NOMO-1 treated with DMSO at 0.1 percent for 48 hours (cell line): ENCODE results near the gene PGA5.
"Not testable (repeated sequence)": the region's sequence is repeated elsewhere in the genome, so short reads cannot be mapped to it uniquely, and the experiment has no call there.

Source experiments
- DNase-seq: peaks from one replicate; lab custom pipeline; 2025; ENCODE audit not compliant: unreplicated experiment; lab: John Stamatoyannopoulos, UW

Gene PGA5

DNA sequence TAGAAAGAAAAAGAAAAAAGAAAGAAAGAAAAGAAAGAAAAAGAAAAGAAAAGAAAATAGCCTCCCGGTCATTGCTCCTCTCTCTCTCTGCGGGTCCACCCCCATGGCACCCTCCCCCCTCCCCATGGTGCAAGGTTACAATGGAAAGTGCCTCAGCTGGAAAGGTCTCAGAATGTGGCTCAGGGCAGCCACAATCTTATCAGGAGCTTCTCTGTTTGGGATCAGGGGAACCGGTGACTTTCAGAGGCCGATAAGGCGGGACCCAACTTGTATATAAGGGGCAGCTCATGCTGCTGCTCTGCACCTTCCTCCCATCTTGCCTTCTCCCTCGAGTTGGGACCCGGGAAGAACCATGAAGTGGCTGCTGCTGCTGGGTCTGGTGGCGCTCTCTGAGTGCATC lies at the start of gene PGA5:
TSS of gene PGA5 (plus strand) at position 301 of the 400 bp plus-strand sequence. CDS start at position 353, 52 bp downstream.
- DNase-seq, result not testable (repeated sequence)

DNA sequence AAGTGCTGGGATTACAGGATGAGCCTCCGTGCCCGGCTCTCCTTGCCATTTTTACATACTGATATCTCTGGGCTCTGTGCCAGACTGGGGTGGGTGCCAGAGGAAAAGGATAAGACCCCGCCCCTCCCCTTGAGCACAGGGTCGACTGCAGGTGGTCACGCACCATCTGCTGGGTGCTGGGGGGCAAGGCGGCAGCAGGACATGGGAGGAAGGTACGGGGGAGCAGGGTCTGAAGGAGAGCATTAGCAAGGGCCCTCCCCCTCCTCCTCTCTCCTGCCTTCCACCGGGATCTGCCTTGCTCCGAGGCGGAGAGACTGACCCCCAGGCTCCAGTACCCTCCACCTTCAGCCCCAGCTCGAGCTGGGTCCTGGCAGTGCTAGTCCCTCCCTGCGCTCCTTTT lies 47.4 kb upstream of the PGA5 start:
- DNase-seq, result no peak

DNA sequence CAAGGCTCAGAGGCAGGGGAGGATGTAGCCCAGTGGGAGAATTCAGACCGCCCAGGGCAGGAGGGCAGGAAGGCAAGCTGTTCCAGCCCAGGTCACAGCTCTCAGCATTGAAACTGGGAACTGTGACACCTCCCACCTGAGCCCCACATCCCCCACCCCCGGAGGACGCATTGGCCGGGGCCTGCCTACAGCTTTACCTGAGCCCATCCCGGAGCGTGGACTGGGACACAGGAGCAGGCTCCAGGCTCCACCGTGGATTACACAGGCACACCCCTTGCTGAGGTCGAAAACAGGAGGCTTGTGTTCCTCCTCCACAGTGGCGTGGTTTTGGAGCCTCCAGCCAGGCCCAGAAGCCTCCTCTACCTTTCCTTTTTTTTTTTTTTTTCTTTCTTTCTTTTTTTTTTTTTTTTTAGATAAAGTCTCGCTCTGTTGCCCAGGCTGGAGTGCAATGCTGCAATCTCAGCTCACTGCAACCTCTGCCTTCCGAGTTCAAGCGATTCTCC lies 46.8 kb upstream of the PGA5 start:
- DNase-seq, result no peak

DNA sequence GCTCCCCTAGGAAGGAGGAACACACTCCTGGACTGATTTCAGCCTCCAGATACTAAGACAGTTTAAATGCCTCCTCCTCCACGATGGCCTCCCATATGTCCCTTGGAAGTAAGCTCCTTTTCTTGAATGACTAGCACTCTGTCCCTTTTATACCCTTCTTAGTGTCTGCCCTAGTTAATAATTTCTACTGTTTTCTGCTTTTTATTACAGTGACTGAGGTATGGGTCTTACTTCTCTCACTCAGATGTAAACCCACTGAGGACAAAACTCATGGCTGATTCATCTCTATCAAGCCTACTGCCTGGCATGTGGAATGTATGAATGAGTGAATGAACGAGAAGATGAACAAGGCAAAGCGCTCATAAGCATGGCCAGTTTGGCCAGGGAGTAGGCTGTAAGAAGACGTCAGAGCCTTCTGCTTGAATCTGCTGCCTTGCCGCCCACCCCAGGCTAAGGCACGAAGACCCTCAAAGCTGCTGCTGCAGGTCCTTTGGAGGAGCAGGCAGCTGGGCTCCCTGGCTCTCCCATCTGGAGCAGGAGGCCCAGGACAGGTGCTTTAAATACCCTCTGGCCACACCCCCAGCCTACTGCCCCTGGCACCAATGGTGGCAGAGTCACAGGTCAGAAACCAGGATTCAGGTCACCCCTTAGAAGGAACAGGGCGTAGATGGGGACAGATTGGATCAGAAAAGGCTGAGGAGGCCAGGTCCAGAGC lies 45.8 kb upstream of the PGA5 start:
- no peak for DNase-seq

DNA sequence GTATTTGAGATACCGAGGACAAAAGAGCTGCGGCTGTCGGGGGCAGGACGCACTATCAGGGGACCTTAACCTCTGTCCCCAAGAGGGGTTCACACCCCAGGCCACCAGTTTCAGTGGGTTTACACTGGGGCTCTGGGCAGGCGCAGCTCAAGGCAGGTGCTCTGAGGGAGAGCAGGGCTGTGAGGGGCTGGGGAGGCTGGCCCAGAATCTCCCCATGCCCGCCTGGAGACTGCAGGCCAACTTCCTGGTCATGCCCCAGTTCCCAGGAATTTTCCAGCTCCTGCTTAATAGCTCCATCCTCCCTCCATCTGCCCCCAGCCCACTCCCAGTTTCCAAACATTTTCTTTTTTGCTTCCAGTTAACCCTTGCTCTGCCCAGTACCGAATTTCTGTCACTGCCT lies 45.3 kb upstream of the PGA5 start:
- DNase-seq, result no peak

DNA sequence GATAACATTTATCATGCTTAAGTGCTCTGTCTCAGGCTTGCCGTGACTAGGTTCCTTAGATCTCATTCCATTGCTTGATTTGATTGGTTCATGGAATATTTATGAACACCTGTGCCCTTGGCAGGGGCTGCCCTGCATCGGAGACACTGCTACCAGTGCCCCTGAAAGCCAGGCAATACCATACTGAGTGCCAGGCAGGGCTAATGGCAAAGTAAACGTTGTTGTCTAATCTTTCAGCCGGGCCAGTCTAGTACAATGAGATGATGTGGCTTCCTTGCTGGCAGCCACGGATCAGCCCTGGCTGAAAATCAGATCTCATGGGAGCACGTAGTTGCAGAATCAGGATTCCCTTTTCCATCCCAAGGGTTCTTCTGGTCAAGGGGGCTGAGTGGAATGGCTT lies 42.6 kb upstream of the PGA5 start:
- DNase-seq, result no peak

DNA sequence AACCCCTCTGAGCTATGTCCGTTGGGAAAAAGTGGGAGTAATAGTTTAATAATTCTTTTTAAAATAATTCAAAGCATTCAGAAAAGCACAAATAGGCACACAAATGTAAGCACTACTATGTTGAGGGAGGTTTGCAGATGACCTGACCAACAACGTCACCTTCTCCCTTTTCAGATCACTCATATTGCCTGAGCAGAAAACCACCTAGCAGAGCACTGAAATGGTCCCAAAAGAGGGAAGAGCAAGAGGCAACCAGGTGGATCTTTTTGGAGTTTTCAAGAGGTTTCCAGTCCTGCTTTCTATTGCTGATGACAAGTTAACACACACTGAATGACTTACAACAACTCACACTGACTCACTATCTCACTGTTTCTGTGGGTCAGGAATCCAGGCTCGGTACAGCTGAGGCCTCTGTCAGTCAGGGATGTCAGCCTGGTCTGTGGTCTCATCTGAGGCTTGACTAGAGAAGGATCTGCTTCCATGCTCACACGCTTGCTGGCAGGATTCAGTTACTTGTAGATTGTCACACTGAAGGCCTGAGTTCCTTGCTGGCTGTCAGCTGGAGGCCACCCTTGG lies 41.9 kb upstream of the PGA5 start:
- DNase-seq, result no peak

DNA sequence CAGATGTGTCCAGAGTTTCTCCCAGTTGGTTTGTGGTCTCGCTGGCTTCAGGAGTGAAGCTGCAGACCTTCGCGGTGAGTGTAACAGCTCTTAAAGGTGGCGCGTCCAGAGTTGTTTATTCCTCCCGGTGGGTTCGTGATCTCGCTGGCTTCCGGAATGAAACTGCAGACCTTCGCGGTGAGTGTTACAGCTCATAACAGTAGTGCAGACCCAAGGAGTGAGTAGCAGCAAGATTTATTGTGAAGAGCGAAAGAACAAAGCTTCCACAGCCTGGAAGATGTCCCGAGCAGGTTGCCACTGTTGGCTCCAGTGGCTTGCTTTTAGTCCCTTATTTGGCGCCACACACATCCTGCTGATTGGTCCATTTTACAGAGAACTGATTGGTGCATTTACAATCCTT lies 39.5 kb upstream of the PGA5 start:
- DNase-seq, result no peak

DNA sequence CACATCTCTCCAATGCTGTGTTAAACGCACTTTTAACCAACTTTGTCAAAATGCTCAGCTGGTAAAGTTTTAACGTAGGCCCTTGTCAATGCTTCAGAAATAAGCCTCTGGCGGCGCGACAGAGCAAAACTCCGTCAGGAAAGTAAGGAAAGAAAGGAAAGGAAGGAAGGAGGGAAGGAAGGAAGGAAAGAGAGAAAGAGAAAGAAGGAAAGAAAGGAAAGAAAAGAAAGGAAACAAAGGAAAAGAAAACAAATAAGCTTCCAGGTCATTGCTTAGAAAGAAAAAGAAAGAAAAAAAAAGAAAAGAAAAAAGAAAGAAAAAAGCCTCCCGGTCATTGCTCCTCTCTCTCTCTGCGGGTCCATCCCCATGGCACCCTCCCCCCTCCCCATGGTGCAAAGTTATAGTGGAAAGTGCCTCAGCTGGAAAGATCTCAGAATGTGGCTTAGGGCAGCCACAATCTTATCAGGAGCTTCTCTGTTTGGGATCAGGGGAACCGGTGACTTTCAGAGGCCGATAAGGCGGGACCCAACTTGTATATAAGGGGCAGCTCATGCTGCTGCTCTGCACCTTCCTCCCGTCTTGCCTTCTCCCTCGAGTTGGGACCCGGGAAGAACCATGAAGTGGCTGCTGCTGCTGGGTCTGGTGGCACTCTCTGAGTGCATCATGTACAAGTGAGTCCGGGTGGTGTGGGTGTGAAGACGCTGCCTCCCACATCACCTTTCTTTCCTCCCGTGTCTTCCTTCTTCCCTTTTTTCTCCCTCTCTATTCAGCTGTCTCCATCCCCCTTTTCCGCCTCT lies 37.8 kb upstream of the PGA5 start, which contains the start of gene PGA3:
TSS of gene PGA3 (plus strand) at position 566 of the 797 bp plus-strand sequence. CDS start at position 616, 50 bp downstream.
- DNase-seq, result not testable (repeated sequence)

DNA sequence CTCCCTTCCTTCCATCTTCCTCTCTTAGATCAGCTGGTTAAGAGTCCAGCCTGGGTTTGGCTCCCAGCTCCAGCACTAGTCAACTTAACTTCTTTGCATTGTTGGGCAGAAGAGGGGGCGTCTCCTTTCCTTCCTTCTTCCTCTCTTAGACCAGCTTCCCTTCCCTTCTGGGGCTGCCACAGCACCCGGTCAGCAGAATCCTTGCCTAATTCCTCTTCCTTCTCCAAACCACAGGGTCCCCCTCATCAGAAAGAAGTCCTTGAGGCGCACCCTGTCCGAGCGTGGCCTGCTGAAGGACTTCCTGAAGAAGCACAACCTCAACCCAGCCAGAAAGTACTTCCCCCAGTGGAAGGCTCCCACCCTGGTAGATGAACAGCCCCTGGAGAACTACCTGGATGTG lies 37.1 kb upstream of the PGA5 start:
- not testable (repeated sequence) for DNase-seq

DNA sequence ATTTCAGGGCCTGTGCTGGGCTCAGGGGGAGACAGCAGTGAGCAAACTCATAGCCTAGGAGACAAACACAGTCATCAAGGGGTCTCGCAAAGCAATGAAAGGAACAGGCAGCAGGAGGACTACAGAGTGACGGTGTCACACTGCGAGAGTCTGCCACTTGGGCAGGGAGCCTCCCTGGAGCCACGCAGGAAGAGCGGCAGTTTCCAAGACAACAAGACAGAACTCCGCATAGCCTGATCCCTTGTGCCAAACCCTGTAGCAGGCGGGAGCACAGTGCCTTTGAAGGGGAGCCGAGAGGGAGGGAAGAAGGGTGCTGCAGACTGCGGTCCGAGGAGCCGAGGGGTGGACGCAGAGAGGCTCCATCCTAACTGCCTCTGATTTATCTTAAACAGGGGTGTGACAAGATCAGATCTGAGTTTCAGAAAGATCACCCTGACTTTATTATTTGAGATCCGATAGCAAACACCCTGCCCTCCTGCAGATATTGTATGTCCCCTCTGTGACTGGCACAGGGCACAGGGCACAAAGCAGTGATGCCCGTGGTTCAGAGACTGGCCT lies 36.4 kb upstream of the PGA5 start:
- not testable (repeated sequence) for DNase-seq

DNA sequence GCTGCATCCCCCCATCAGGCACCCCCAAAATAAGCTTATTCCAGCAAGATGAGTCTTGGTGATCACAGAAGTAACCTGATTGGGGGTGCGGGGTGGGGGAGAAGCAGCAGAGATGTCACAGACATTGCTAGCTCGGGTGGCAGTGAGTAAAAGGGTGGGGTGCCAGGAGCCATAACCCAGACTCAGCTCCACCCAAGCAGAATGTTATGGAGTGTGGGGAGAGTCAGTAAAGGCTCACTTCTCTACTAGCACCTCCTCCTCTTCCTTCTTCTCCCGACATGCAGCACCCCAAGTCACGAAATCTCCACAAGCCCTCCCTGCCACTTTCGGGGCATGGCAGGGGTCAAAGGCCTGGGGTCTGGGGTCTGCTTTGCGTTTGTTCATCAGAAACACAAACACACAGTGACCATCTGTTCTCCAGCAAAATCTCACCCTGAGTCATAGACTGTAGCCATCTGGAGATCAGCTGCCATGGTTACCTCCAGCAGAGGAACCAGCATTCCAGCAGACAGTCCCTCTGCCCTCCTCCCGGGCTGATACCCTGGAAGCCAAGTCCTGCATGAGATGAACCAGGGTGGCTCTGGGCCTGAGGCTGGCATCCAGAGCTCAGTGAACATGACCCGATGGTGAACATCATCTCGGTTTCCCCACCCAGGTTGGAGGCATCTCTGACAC lies 33.2 kb upstream of the PGA5 start:
- DNase-seq, result not testable (repeated sequence)

DNA sequence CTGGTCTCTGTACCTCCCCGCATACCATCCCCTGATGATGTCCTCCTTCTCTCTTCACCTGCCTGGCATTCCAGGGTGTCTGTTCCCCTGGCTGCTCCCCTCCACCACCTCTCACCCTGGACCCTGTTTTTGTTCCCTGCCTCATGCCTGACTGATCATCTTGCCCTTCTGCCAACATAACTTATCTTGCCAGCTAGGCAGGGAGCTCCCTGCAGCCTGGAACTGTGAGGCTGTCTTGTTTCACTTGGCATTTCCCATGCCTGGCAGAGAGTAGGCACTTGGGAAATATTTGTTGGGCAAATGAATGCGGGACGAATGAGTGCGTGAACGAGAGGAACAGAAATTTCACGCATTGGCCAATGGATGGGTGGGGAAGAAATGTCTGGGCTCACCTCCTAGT lies 30.3 kb upstream of the PGA5 start:
- not testable (repeated sequence) for DNase-seq

DNA sequence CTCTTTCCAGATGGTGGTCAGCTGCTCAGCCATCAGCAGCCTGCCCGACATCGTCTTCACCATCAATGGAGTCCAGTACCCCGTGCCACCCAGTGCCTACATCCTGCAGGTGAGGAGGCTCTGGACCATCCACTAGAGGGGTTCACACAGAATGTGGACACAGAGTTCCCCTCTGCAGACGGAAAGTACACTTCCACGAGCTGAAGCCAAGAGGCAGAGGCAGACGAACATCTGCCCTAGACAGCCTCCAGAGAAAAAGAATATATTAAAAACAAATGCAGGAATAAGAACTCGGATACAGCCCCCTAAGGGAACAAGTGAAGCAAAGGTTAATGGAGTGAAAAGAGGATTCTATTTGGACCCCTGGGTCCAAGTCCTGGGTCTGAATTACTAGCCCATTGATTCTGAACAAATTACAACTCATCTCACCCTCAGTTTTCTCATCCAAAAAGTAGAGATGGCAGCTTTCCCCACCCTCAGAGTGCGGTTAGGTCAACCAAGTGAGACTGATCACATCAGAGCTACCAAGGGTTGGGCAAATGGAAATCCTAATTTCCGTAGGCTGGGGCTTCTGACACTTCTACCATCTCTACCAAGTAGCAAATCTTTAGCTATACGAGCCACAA lies 29.5 kb upstream of the PGA5 start:
- DNase-seq, result not testable (repeated sequence)

DNA sequence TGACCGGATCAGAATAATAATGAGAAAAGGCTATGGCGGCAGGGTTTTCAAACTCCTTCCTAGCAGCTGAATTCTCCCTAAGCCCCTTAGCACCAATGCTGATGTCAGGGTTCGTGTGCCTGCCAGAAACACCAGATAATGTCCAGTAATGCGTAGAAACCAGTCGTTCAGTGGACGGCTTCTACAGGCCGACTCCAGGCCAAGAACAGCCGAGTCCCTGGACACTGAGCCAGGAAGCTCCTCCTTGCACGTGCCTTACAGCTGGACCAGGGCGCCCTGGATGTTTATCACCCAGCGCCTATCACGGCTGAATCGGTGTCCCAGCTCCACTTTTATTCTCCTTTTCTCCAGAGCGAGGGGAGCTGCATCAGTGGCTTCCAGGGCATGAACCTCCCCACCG lies 28.8 kb upstream of the PGA5 start:
- not testable (repeated sequence) for DNase-seq

DNA sequence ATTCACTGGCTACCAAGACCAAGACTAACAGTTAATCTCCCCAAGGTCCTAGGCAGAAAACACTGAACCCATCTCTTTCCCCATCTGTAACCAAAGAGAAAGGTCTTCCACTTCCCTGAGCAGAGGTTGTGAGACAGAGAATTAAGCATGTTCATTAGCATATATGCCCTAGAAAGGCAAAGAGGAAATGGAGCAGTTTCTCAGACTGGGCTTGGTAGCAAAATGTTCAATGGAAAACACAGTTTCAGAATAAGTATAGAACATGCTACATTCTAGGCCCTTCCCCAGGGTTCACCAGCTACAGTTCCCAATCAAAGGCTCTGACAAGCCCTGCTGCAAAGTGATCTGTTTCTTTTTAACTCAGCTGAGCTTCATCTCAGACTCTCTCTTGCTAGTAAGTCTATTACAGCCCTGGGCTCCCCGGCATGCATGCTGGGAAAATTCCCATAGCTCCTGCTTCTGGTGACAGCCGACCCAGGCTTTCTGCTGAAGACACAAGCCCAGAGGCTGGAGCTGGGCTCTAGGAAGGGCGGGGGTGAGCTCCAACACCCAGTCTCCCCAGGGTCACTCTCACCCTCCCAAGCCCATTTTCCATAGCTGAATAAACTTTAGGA lies 27.2 kb upstream of the PGA5 start:
- not testable (repeated sequence) for DNase-seq

DNA sequence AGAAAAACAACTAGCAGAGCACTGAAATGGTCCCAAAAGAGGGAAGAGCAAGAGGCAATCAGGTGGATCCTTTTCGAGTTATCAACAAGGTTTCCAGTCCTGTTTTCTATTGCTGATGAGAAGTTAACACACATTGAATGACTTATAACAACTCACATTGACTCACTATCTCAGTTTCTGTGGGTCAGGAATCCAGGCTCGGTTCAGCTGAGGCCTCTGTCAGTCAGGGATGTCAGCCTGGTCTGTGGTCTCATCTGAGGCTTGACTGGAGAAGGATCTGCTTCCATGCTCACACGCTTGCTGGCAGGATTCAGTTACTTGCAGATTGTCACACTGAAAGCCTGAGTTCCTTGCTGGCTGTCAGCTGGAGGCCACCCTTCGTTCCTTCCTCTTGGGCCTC lies 22.7 kb upstream of the PGA5 start:
- DNase-seq, result not testable (repeated sequence)

DNA sequence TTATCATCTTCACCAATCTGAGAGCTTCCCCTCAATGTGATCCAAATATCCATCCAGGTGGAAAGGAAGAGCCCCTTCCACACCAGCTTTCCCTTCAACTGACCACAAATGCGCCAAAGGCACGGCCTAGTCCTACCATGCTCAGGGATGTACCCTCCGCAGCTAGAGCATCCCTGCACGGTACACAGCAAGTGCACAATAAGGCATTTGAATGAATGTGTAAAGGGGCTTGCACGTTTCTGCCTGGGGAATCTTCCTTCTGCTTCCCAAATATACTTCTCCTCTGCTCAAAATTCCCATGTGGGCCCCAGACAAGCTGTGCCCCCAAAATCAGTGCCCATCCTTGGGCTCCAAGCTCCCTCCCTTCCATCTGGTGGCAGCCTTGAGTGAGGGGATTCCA lies 22.0 kb upstream of the PGA5 start:
- DNase-seq, result not testable (repeated sequence)

DNA sequence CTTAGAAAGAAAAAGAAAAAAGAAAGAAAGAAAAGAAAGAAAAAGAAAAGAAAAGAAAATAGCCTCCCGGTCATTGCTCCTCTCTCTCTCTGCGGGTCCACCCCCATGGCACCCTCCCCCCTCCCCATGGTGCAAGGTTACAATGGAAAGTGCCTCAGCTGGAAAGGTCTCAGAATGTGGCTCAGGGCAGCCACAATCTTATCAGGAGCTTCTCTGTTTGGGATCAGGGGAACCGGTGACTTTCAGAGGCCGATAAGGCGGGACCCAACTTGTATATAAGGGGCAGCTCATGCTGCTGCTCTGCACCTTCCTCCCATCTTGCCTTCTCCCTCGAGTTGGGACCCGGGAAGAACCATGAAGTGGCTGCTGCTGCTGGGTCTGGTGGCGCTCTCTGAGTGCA lies 18.9 kb upstream of the PGA5 start, which contains the start of gene PGA4:
TSS of gene PGA4 (plus strand) at position 301 of the 400 bp plus-strand sequence. CDS start at position 355, 54 bp downstream.
- not testable (repeated sequence) for DNase-seq

DNA sequence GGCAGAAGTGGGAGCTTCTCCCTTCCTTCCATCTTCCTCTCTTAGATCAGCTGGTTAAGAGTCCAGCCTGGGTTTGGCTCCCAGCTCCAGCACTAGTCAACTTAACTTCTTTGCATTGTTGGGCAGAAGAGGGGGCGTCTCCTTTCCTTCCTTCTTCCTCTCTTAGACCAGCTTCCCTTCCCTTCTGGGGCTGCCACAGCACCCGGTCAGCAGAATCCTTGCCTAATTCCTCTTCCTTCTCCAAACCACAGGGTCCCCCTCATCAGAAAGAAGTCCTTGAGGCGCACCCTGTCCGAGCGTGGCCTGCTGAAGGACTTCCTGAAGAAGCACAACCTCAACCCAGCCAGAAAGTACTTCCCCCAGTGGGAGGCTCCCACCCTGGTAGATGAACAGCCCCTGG lies 18.3 kb upstream of the PGA5 start:
- DNase-seq, result not testable (repeated sequence)
